ENCODE measurements around the gene TXNRD2.

TXNRD2 gene

DNA sequence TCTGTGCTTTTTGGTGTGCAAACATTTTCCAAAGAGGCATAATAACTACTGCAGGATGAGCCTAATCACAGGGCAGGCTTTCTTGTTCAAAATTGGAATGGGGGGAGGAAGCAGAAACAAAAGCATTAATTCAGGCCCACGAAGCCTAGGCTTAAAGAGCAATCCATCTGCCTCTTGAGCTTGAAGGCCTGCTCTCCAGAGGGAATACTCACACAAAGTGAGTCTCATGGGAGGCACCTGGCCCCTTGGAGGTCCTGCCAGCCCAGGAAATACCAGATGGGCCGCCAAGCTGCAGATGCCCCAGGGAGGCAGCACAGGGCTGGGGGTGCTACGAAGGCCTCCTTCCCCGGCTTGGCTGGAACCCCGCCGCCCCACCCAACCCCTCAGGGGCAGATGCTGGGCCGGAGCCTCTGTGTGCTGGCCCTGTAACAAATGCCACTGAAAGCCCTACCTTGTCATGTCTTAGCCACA, 39.3 kb downstream of the TXNRD2 start:
- no peak for DNase-seq

DNA sequence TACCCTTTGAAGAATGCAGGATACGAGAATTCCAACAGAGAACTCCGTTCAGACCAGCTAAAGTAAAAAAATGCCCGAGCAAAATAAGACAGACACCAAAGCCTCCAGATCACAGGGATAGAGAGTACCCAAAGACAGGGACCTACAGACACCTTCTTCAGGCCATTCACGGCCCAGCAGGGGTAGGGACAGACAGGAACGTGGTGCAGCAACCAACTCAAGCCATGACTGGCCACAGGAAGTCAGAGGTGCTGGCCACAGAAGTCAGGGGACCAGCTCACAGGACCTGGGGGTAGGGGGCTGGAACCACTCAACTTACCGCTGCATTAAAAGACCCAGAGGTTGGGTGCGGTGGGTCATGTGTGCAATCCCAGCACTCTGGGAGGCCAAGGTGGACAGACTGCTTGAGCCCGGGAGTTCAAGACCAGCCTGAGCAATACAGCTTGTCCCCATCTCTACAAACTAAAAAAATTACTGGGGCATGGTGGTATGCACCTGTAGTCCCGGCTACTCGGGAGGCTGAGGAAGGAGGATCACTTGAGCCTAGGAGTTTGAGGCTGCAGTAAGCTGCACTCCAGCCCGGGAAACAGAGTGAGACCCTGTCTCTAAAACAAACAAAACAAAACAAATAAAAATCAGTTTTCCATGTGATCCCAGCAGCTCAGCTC, 39.9 kb downstream of the TXNRD2 start:
- no peak for DNase-seq

DNA sequence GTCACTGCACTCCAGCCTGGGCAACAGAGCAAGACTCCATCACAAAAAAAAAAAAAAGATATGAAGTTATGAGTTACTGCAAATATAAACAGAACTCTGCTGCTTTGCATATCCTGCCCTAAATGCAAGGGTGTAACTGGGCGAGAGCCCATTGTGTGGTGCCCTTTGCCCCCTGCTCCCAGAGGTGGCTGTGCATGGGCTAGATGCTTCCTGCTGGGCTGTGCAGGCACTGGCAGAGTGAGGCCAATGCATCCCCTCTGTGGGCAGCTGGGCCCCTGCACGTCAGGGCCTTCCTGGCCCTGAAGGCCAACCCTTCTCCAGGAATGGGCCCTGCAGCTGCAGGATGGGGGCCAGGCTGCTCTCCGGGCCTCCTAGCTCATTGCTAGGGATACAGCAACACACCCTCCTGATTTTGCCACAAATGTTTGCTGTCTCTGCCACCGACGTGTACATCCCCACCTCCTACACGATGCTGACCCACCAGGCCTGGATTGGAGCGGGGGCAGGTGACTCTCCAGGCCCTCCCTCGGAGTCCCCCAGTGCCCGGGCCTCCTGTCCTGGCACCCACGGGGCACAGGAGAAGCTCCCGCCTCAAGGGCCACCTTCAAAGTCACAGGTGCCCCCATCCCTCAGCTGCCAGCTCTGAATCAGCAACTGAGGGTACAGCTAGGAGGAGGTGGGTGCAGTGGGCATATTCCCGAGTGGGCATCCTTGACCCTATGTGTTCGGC, 40.7 kb downstream of the TXNRD2 start:
- no peak for DNase-seq

DNA sequence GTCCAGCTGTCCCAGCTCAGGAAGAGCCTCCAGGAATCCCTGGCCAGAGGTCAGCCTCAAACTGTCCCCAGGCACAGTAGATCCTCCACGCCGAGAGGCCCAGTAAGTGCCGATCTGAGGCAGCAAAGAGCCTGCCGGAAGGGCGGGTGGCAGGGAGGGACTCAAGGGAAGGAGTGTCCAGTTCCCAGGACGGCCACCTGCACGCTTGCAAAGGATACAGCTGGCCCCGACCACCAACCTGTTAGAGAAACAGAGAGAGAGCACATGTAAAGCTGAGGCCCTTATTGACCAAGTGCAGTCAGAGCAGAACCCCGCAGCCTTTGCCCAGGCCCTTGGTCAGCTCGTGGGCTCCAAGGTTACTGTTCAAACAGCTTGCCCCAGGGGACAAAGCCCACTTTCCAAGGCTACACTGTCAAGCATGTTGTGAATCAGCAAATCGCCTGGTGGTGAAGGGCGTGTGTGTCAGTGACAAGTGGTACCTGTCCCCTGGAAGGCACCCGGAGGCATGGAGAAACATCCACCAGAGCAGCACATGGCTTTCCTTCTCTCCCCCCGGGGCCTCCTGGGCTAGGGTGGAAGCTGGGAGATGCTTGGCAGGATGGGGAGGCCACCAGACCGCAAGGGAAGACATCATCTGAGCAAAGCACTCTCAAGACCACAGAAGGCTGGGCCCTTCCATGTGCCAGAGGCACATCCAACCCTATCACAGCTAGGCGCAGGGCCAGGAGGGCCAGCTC, 42.6 kb downstream of the TXNRD2 start:
- DNase-seq: no peak

DNA sequence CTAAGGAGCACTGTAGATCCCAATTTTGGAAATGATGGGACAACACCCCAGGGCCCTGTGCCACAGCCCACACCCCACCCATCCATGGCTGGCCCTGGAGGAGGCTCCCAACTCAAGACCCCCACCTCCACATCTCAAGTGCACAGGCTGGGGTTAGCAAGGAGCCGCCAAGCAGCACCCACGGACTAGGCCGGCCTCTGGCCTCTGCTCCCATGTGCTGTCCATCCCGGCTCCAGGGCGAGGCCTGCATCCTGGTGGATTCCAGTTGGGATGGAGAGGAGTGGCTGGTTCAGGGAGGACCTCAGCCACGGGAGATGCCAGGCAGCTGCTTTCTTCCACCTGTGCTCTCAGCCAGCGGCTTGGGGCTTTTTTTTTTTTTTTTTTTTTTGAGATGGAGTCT, 43.5 kb downstream of the TXNRD2 start:
- DNase-seq: no peak

DNA sequence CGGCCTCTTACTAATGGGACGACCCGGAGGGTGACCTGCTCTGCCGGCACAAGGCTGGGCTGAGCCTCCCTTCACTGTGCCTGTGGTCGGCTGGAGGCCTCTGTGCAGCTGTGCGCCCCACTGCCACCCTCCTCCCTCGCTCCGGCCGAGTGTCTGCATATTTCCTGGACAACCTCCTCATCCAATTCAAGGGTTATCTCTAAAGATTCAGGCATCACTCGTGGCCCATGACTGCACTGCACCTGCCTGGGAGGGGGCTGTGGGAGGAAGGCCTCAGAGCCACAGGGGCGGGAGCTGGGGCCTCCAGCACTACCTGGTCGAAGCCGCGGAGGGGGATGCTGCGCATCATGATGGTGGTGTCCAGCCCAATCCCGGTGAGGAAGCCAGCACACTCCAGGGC, 43.9 kb downstream of the TXNRD2 start:
- no peak for DNase-seq

DNA sequence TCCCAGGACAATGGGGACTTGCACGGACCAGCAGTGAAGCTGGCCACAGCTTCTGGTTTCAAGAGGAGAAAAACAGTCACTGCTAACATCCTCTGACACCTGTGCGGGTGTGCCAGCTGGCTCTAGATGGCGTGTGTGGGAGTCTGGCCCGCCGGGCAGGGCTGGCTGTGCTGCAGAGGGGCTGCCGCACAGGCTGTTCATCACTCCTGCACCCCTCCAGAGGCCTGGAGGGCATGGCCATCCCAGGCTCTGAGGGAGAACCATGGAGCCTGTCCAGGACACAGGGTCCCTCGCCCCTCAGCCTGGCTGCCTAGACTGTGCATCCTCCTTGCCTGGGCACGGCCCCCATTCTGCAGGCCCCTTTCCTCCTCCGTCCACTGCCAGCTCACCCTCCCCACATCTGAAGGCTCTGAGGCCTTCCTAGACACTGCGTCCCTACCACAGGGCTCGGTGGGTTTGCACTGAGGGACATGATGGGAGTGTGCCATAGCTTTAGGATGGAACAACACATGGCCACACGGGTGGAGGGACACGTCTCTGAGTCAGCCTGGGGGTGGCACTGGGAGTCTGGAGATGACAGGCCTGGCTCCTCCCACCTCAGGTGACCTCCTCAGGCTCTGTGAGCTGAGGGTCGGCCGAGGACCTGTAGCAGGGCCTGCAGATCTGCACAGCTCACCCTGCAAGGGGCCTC, 44.8 kb downstream of the TXNRD2 start:
- DNase-seq: no peak

DNA sequence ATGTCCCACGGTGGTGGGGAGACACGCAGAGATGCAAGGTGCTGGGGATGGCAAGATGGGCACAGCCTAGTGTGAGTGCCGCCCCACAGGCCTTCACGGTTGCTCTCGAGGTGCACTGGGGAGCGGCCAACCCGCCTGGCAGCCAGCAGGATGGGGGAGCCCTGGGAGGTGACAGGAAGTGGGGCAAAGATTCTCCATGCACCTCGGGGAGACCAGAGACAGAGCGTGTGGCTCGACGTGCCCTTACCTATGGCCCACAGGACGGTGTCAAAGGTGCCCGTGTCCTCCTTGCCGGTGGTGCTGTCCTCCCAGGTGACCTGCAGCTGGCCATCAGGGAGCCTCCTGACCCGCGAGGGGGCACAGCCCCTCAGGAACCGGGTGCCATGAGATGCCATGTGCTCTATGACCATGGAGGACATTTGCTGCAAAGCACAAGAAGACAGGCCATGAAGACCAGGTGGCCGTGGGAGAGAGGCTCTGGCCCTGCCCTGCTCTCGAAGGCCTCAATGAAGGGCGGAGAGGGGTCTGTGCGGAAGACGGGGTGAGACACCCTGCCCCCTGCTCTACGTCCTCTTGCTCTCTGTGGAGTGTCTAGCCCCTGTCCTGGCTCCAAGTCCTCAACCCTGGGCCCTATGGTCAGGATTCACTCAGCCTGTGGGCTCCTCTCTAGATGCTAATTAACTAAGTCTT, 46.3 kb downstream of the TXNRD2 start:
- no peak for DNase-seq

DNA sequence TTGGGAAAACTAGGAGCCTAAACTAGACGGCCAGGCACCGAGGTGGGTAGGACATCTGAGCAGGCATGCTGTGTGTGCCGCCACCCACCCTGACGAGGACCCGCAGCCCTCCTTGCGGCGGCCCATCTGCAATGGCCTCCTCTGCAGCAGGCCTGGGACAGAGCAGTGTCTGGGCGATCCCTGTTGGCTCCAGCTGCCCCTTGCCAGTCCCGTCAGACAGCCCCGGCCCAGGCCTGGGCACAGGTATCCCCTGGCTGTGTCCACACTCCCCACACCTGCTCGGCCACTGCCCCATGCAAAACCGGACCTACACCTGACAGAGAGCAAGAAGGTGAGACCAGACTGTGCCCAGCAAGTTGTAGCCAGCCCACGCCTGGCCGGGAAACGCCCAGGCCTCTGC, 48.3 kb downstream of the TXNRD2 start:
- DNase-seq: no peak

DNA sequence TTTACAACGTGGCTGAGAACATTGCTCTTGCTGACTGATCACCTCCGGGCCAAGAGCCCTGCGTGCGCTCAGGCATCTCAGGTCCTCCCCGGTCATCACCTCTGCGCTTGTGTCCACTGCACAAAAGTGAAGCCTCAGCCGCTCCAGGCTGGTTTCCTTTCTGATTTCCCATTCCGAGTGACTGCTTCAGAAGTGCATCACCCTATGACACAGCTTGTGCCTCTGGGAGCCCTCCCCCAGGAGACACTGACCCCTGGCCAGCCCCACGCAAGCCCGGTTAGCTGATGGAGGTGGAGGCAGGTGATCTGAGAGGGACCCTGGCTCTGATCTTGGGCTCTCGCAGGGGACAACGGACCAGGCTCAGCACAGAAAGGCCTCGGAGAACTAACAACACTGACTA, 48.7 kb downstream of the TXNRD2 start:
- DNase-seq: no peak

DNA sequence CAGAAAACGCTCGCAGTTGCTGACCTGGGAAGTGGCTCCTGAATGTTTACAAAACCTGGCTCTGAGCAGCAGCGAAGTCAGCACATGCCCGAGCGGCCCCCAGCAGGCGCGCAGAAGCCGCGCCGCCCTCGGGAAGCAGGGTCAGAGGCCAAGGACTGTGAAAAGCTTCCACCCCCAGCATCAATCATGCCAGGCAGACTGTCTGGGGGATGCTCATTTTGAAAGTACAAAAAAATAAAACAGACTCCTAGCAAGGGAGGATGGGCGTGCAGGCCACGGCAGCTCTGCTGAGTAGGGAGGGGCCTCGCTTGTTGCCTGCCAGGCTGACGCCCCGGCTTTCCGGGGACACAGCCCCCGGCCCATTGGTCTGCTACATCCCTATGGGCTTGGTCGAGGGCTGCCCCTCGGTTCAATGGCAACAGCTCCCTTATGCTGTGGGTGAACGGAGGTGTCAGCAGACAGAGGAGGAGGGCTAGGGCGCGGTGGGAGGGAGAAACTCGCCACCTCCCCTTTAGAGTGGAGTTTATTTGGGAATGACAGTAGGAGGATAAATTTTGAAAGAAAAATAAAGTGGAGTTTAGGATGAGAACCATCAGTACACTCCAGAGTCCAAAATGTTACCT, 49.2 kb downstream of the TXNRD2 start:
- DNase-seq: peak; percentile 74

DNA sequence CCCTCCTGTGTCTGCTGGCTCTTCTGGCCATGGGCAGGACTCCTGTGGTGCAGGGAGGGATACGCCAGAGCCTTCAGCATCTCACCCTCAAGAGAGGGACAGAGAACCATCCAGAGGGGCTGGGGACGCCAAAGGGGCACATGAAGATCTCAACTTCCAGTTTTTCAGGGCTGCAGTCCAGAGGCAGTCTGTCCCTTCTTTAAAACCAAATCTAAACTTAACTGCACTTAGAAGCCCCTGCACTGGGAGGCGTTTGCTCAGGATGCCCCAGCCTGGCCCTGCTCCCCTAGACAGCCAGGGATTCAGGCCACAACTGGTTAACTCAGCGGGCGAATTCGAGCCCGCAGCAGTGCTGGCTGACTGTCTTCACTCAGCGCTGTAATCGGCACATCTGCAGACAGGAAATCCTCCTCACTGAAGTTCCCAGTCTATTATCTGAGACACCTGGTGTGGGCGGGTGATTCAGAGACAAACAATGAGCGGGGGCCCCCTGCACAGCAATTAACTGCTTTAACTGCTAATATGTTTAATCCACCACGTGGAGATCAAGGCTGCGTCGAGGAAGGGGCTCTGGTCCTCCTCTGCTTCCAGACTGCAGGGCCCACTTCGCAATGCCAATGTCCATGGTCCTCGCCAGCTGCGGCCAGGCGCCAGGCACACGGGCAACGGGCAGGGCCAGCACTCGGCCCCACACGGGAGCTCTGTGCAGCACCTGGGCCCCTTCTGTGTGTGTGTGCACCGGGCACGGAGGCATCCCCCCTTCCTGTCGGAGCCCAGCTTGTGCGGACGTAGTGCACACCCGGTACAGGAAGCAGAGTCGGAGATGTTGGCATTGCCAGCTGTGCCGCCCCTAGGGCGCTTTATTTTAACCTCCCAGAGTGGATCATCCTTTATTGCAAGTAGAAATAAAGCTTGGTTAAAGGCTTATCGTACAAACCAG, 50.0 kb downstream of the TXNRD2 start:
- peak; percentile 84 for DNase-seq

DNA sequence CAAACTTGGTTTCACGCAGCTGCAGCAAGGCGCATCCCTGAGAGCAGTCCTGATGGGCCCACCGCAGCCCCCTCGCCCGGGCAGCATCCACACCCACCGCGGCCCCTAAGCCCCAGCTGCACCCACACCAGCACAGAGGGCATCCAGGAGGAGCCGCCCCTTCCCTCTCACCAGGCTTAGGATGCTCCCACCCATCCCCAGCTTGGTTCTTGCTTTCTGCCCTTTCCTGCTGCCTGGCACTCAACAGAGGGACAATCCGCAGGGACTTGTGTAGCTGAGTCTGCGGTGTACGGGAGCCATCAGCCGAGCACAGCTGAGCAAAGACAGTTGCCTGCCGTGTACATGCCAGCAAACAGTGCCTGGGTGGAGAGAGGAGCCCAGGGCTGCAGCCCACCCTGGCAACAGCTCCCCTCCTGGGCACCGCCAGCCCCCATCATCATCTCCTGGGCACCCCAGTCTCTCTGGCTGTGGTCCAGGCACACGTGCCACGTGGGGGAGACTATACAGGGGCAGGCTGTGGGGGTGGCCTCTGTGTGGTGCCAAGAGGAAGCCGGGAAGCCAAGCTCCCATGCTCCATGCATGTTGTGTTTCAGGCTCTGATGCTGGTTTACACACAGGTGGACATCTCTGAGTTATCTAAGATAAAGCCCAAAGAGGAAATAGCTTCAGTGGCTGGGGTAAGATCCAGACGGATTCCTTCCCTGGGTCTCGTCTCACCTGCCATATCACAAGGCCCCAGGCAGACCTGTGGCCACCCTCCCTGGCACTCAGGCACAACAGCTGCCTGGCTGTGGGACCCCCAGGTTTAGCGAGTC, 50.9 kb downstream of the TXNRD2 start:
- DNase-seq: no peak

DNA sequence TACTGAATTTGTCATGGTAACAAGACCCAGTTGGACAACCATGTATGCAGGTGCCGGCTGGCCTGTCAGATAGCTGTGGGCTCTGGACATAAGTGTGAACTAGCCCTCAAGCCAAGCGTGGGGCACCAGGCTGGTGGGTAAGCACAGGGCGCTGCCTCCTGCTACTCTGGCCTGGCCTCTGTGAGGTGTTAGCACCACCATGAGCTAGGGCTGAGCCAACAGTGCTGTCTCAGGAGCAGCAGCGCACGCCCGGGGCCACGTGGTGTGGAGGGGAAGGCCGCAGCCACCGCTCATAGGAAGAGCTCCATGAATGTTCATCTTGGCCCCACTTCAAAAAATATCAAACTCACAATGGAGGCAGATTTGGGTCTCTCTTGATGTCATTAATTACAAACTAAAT, 51.7 kb downstream of the TXNRD2 start:
- peak; percentile 49 for DNase-seq

DNA sequence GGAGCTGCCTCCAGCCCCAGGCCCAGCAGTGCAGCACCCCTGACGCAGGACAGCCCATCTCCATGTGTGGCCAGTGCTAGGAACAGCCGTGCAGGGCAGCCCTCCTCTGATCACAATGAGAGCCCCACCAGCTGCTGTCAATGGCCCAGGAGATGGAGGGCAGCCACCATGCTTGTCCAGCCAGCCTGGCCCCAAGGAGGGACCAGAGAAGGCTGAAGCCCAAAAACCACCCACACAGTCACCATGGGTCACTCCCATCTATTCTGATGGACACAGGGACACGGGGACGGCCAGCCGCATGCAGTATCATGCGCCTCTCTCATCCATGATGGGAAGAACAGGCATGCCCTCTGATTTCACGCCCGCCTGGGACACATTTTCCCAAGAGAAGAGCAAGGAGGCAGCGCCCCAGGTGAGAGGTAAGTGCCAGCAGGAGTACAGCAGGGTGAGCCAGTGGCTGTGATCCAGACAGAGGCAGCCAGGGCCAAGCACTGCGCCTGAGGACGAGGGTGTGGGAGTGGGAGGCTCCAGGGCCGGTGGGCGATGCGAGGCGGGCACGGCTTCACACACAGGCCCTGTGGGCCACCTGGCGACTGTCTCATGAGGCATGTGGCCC, 53.4 kb downstream of the TXNRD2 start:
- no peak for DNase-seq

DNA sequence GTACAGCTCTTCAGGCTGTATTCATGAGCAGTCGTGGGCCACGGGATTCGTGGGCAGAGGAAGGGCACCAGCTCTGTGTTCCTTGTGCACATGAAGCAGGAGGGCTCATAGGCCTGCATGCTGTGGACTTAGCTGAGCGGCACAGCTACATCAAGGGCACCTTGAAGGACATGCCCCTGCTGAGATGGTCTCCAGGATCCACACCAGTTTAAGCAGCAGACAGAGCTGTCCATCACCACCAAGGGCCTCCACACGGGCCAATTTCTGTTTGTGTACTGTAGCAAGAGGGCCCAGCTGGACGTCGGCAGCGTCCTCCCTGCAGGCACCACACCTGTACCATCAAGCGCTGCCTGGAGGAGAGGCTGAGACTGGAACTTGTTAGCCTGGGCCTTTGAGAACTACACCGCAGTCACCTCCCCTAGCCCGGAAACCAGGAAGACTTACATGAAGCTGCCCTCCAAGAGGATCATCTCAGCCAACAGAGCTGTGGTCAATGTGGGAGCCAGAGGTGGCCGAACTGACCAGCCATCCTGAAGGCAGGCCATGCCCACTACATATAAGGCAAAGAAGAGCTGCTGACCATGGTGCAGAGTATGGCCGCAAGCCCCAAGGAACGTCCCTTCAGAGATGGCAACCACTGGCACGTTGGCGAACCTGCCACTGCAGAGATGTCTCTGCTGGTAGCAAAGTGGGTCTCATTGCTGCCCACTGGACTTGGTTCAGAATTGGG, 54.2 kb downstream of the TXNRD2 start:
- no peak for DNase-seq

DNA sequence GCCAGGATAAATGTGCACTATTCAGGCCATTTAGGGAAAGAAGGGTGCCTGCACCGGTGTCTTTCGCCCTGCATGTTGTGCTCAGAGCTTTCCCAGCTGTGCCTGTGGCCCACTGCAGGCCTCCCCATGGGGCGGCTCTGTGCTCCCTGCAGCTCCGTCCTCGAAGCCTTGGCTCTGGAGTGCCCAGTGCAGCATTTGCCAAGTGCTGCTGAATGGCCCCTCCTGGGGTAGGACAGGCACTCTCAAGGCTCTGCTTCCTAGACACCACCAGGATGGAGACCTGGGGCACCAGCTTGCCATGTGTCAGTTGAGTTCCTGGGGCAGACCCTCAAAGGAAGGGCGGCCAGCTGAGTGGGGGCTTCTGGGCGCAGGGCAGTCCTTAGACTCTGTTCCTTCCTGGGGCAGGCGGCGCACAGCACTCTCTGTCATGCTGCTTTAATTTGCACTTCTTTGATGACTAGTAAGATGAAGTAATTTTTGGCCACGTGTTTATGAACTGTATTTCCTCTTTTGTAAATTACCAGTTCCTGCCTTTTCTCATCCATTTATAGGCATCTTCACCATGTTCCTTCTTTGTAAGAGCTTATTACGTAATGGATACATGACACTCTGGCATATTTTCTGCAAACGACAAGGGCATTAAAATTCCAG, 54.9 kb downstream of the TXNRD2 start:
- no peak for DNase-seq

DNA sequence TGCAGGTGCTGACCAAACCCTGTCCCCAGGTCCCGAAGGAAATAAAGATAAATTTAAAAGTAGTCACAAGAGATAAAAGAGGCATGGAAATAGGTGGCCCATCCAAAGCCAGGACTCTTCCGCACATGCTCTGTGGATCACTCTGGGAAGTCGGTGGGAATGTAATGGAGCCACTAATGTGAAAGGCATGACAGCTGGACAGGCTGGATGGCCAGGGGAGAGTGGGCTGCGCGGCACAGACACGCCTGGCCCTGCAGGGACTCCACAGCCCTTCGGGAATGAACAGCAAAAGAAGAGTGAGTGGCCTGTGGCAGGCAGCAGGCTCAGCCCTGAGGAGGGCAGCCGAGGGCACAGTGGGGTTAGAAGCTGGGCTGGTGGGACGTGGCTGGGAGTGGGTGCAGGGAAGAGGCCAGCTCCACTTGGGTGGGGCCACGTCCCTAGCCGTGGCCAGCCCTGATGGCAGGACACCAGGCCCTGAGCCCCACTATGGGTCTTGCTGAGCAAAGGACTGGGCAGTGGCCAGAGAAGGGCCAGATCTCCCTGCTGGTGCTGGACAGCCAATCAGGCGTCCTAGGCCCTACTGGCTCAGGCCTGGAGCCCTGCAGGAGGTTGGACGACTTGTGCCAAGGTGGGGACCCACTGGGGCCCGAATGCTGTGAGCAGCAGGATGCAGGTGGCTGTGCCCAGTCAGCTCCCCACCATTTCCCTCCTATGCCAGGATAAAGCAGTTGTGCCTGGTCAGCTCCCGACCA, 55.6 kb downstream of the TXNRD2 start:
- no peak for DNase-seq
